GM12878 (cell line): ENCODE data around the gene SORCS2. TPM values are rescaled to one million over a fixed set of nuclear protein-coding genes. Genes with fewer than 3 reads are reported as not detected.

ENCODE experiments used
- ATAC-seq: fragments of 200-7000 bp; cut with Tn5 transposase; 3 replicates; pipeline ENCODE4 v1.9.1; 2020; ENCODE audit warnings: mild to moderate bottlenecking, moderate library complexity
- BruUV-seq: library from RNA; stranded (reverse); fragments of 400-500 nt; replicated peaks from 2 replicates; lab custom pipeline; 2021; lab: Mats Ljungman, UMichigan
- CTCF ChIA-PET: fragments of 300-600 bp; sonication (Branson Sonifier 250); formaldehyde crosslinking; extraction: SDS; loops from one replicate; lab custom pipeline; 2021; ENCODE audit warnings: inconsistent platforms; lab: Yijun Ruan, JAX
- POLR2A ChIA-PET: fragments of 350-600 bp; formaldehyde crosslinking; extraction: SDS; loops from one replicate; lab custom pipeline; 2021; ENCODE audit warnings: inconsistent platforms; lab: Charles Lee
- RAD21 ChIA-PET: fragments of 300-600 bp; sonication (Branson Sonifier 250); formaldehyde crosslinking; loops from one replicate; lab custom pipeline; 2023; ENCODE audit warnings: antibody characterized with exemption; ENCODE audit not compliant: unreplicated experiment; lab: Charles Lee
- SMC1A ChIA-PET: fragments of 300-600 bp; sonication (Branson Sonifier 250); formaldehyde crosslinking; loops from one replicate; lab custom pipeline; 2023; ENCODE audit not compliant: unreplicated experiment, uncharacterized antibody; lab: Charles Lee
- DNase-seq: peaks from one replicate; pipeline ENCODE4 v3.0.0-alpha.2; 2011; ENCODE audit warnings: low read depth, low spot score
- FAIRE-seq: peaks from 3 replicates; lab custom pipeline; 2011; peaks lifted over from hg19 to GRCh38; lab: Jason Lieb, UNC
- H2AFZ ChIP-seq: 2 replicates; pipeline ENCODE4 v1.6.0; 2011; ENCODE audit warnings: low read depth, low read length, control low read depth; ENCODE audit not compliant: control insufficient read depth
- H3K27ac ChIP-seq: 2 replicates; pipeline ENCODE4 v1.5.1; 2011; ENCODE audit warnings: control low read depth; ENCODE audit not compliant: control insufficient read depth, insufficient read depth
- H3K27me3 ChIP-seq, 2 experiments: replicated peaks in 1 of 2; 2 replicates each; pipeline versions ENCODE4 v1.6.0 to v1.6.1; 2011; ENCODE audit warnings: low read length in 1 of 2; ENCODE audit not compliant: control insufficient read depth in 2 of 2, insufficient read depth in 2 of 2
- H3K36me3 ChIP-seq, 2 experiments: 2 replicates each; pipeline ENCODE4 v1.5.1; 2011; ENCODE audit warnings: low read length in 1 of 2; ENCODE audit not compliant: control insufficient read depth in 2 of 2, insufficient read depth in 2 of 2
- H3K4me1 ChIP-seq: 2 replicates; pipeline ENCODE4 v1.6.1; 2011; ENCODE audit warnings: mild to moderate bottlenecking, low read length, moderate library complexity, mixed read lengths; ENCODE audit not compliant: control insufficient read depth, insufficient read depth
- H3K4me2 ChIP-seq: 2 replicates; pipeline ENCODE4 v1.6.0; 2011; ENCODE audit warnings: control low read depth; ENCODE audit not compliant: control insufficient read depth, insufficient read depth
- H3K4me3 ChIP-seq: fragments of 200-600 bp; sonication (generic); 2 replicates; pipeline ENCODE4 v1.5.1; 2016
- H3K79me2 ChIP-seq: 2 replicates; pipeline ENCODE4 v1.6.0; 2011; ENCODE audit warnings: low read length; ENCODE audit not compliant: control insufficient read depth, insufficient read depth
- H3K9ac ChIP-seq: 2 replicates; pipeline ENCODE4 v1.8.0; 2011; ENCODE audit warnings: low read length, control low read depth, mixed read lengths; ENCODE audit not compliant: control insufficient read depth, insufficient read depth
- H3K9me3 ChIP-seq: replicated peaks from 3 replicates; pipeline ENCODE4 v1.5.1; 2011; ENCODE audit warnings: mild to moderate bottlenecking, low read length; ENCODE audit not compliant: control insufficient read depth, insufficient read depth
- H4K20me1 ChIP-seq: 2 replicates; pipeline ENCODE4 v1.6.0; 2011; ENCODE audit not compliant: control insufficient read depth, insufficient read depth
- CHD4 ChIP-seq: fragments of 200-600 bp; sonication (generic); IDR thresholded peaks from 2 replicates; pipeline ENCODE4 v1.6.1; 2016; ENCODE audit warnings: mild to moderate bottlenecking
- ETV6 ChIP-seq, 2 experiments: fragments of 450-650 bp in 1 of 2; IDR thresholded peaks in 1 of 2; conservative IDR thresholded peaks in 1 of 2; 2 replicates each; pipeline ENCODE4 v1.6.1; 2014; ENCODE audit warnings: antibody characterized with exemption in 1 of 2, borderline replicate concordance in 1 of 2, low read depth in 1 of 2, mild to moderate bottlenecking in 1 of 2, moderate library complexity in 1 of 2
- HCFC1 ChIP-seq: fragments of 150-350 bp; IDR thresholded peaks from 2 replicates; pipeline ENCODE4 v1.6.1; 2014; ENCODE audit warnings: low read length
- JUNB ChIP-seq: IDR thresholded peaks from 2 replicates; pipeline ENCODE4 v1.6.1; 2016; ENCODE audit warnings: antibody characterized with exemption, mild to moderate bottlenecking
- MTA3 ChIP-seq: IDR thresholded peaks from 2 replicates; pipeline ENCODE4 v1.6.1; 2012; ENCODE audit warnings: low read length, inconsistent platforms, borderline replicate concordance
- NFXL1 ChIP-seq: fragments of 450-650 bp; IDR thresholded peaks from 2 replicates; pipeline ENCODE4 v1.6.1; 2017; ENCODE audit warnings: antibody characterized with exemption, mild to moderate bottlenecking, borderline replicate concordance
- PAX8 ChIP-seq: fragments of 450-650 bp; IDR thresholded peaks from 2 replicates; pipeline ENCODE4 v1.6.1; 2017; ENCODE audit warnings: mild to moderate bottlenecking, moderate library complexity
- SIX5 ChIP-seq: IDR thresholded peaks from 2 replicates; pipeline ENCODE4 v1.6.1; 2011; ENCODE audit warnings: mild to moderate bottlenecking, low read depth, low read length, moderate library complexity; ENCODE audit not compliant: severe bottlenecking
- TBL1XR1 ChIP-seq: IDR thresholded peaks from 2 replicates; pipeline ENCODE4 v1.6.1; 2012; ENCODE audit warnings: low read depth, low read length, improper control_type of control experiment
- WGBS: methylation state at CpG from one replicate; pipeline ENCODE4 v1.1.6; 2016; ENCODE audit warnings: low lambda C conversion rate; ENCODE audit not compliant: insufficient replicate concordance, insufficient coverage; ENCODE audit errors: missing lambda C conversion rate; 5-methylcytosine and 5-hydroxymethylcytosine counted together
- in situ Hi-C: fragments of 300-500 bp; cut with MboI; formaldehyde crosslinking; loops from 9 replicates; pipeline ENCODE4 v1.14.3; 2018; ENCODE audit warnings: mixed read lengths
- intact Hi-C: fragments of 100-400 bp; cut with micrococcal nuclease; formaldehyde crosslinking; loops from one replicate; pipeline ENCODE4 v1.14.2; 2022; ENCODE audit not compliant: unreplicated experiment
- polyA plus RNA-seq, 11 experiments: library from polyadenylated mRNA; depleted of rRNA in 4 of 11; unstranded in 6 of 11; stranded (reverse) in 5 of 11; fragments of >200 nt; fragmentation: Nextera tagmentation in 4 of 11; fragmentation: Illumina TruSeq in 1 of 11; extraction: Ambion mirVana in 4 of 11; extraction: Trizol in 1 of 11; gene quantifications; 1 replicate in 1 of 11; 2 replicates in 10 of 11; pipeline versions ENCODE4 v1.2.1 to v1.2.3, GENCODE V29; 2011 to 2016; ENCODE audit warnings: inconsistent platforms in 2 of 11, missing spikeins in 2 of 11, low read depth in 1 of 11
- total RNA-seq, 4 experiments: library from RNA; depleted of rRNA in 3 of 4; stranded (reverse); fragments of >200 nt in 3 of 4; fragmentation: Illumina TruSeq in 1 of 4; extraction: Trizol in 1 of 4; gene quantifications; 2 replicates each; pipeline versions ENCODE4 v1.2.1 to v1.2.3, GENCODE V29; 2013 to 2021
- TF ChIP-seq, protein P1 (sequence below): fragments of 450-650 bp; formaldehyde crosslinking; IDR thresholded peaks from 2 replicates; pipeline ENCODE4 v1.4.0; 2020; ENCODE audit warnings: mild to moderate bottlenecking, moderate library complexity
- TF ChIP-seq, protein P2 (sequence below): IDR thresholded peaks from 2 replicates; pipeline ENCODE4 v1.6.1; 2012; ENCODE audit warnings: improper control_type of control experiment, low read depth, low read length; ENCODE audit not compliant: insufficient replicate concordance
- TF ChIP-seq, protein P3 (sequence below): fragments of 450-650 bp; IDR thresholded peaks from 2 replicates; pipeline ENCODE4 v1.6.1; 2017; ENCODE audit warnings: antibody characterized with exemption, mild to moderate bottlenecking, moderate library complexity

The SORCS2 gene
- total and polyA plus RNA-seq, 10 of the 15 experiments (the other 5 are each of a cell fraction or from before 2014, with no cell fraction given) = 0.01 to 0.15 (median 0.05) TPM; not detected in 5

- ChIA-PET CTCF (no interaction called here), POLR2A (no interaction called here)
- ATAC-seq = no peak
- TF ChIP-seq PAX8 = no peak
- no peak for TF ChIP-seq CHD4
- TF ChIP-seq, protein P1, sequence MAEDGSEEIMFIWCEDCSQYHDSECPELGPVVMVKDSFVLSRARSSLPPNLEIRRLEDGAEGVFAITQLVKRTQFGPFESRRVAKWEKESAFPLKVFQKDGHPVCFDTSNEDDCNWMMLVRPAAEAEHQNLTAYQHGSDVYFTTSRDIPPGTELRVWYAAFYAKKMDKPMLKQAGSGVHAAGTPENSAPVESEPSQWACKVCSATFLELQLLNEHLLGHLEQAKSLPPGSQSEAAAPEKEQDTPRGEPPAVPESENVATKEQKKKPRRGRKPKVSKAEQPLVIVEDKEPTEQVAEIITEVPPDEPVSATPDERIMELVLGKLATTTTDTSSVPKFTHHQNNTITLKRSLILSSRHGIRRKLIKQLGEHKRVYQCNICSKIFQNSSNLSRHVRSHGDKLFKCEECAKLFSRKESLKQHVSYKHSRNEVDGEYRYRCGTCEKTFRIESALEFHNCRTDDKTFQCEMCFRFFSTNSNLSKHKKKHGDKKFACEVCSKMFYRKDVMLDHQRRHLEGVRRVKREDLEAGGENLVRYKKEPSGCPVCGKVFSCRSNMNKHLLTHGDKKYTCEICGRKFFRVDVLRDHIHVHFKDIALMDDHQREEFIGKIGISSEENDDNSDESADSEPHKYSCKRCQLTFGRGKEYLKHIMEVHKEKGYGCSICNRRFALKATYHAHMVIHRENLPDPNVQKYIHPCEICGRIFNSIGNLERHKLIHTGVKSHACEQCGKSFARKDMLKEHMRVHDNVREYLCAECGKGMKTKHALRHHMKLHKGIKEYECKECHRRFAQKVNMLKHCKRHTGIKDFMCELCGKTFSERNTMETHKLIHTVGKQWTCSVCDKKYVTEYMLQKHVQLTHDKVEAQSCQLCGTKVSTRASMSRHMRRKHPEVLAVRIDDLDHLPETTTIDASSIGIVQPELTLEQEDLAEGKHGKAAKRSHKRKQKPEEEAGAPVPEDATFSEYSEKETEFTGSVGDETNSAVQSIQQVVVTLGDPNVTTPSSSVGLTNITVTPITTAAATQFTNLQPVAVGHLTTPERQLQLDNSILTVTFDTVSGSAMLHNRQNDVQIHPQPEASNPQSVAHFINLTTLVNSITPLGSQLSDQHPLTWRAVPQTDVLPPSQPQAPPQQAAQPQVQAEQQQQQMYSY (CRISPR knock-in tag) = no peak
- TF ChIP-seq, protein P2, sequence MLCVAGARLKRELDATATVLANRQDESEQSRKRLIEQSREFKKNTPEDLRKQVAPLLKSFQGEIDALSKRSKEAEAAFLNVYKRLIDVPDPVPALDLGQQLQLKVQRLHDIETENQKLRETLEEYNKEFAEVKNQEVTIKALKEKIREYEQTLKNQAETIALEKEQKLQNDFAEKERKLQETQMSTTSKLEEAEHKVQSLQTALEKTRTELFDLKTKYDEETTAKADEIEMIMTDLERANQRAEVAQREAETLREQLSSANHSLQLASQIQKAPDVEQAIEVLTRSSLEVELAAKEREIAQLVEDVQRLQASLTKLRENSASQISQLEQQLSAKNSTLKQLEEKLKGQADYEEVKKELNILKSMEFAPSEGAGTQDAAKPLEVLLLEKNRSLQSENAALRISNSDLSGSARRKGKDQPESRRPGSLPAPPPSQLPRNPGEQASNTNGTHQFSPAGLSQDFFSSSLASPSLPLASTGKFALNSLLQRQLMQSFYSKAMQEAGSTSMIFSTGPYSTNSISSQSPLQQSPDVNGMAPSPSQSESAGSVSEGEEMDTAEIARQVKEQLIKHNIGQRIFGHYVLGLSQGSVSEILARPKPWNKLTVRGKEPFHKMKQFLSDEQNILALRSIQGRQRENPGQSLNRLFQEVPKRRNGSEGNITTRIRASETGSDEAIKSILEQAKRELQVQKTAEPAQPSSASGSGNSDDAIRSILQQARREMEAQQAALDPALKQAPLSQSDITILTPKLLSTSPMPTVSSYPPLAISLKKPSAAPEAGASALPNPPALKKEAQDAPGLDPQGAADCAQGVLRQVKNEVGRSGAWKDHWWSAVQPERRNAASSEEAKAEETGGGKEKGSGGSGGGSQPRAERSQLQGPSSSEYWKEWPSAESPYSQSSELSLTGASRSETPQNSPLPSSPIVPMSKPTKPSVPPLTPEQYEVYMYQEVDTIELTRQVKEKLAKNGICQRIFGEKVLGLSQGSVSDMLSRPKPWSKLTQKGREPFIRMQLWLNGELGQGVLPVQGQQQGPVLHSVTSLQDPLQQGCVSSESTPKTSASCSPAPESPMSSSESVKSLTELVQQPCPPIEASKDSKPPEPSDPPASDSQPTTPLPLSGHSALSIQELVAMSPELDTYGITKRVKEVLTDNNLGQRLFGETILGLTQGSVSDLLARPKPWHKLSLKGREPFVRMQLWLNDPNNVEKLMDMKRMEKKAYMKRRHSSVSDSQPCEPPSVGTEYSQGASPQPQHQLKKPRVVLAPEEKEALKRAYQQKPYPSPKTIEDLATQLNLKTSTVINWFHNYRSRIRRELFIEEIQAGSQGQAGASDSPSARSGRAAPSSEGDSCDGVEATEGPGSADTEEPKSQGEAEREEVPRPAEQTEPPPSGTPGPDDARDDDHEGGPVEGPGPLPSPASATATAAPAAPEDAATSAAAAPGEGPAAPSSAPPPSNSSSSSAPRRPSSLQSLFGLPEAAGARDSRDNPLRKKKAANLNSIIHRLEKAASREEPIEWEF = no peak
- no peak for TF ChIP-seq ETV6 (conservative IDR thresholded peaks at IDR 0.05 in 1 of 2, IDR thresholded peaks at IDR 0.05 in 1 of 2; ENCODE audit: borderline replicate concordance in 1 of 2, low read depth in 1 of 2)
- TF ChIP-seq TBL1XR1 = no peak
- TF ChIP-seq, protein P3, sequence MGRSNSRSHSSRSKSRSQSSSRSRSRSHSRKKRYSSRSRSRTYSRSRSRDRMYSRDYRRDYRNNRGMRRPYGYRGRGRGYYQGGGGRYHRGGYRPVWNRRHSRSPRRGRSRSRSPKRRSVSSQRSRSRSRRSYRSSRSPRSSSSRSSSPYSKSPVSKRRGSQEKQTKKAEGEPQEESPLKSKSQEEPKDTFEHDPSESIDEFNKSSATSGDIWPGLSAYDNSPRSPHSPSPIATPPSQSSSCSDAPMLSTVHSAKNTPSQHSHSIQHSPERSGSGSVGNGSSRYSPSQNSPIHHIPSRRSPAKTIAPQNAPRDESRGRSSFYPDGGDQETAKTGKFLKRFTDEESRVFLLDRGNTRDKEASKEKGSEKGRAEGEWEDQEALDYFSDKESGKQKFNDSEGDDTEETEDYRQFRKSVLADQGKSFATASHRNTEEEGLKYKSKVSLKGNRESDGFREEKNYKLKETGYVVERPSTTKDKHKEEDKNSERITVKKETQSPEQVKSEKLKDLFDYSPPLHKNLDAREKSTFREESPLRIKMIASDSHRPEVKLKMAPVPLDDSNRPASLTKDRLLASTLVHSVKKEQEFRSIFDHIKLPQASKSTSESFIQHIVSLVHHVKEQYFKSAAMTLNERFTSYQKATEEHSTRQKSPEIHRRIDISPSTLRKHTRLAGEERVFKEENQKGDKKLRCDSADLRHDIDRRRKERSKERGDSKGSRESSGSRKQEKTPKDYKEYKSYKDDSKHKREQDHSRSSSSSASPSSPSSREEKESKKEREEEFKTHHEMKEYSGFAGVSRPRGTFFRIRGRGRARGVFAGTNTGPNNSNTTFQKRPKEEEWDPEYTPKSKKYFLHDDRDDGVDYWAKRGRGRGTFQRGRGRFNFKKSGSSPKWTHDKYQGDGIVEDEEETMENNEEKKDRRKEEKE = no peak
- TF ChIP-seq NFXL1 = no peak
- TF ChIP-seq JUNB = no peak
- no peak for TF ChIP-seq HCFC1
- TF ChIP-seq MTA3 = no peak
- no peak for TF ChIP-seq SIX5
Measured at GRCh38 chr4:7709431-7709830, 517.1 kb downstream of the SORCS2 start.

More at GRCh38 chr4:7709431-7709830, 517.1 kb downstream of the SORCS2 start:
- RAD21 ChIA-PET = no interaction called here
- H3K9me3 ChIP-seq = no peaks in the 10 kb centered on the region
- H2AFZ ChIP-seq = no peak overlapping the region
- in situ Hi-C loops (no loop called here), intact Hi-C loops (no loop called here)
- H3K36me3 ChIP-seq = no peaks in the 10 kb centered on the region
- no peak overlapping the region for H3K9ac ChIP-seq
- DNase-seq = no peak
- WGBS = 40% methylated on average over 6 of the region's 6 CpGs
- no peaks in the 10 kb centered on the region; a peak in 2 of 4 replicates for H3K27me3 ChIP-seq
- no TSS peak for BruUV-seq
- no peak overlapping the region for H3K27ac ChIP-seq
- no peaks in the 10 kb centered on the region for H4K20me1 ChIP-seq
- SMC1A ChIA-PET = no interaction called here
- H3K4me1 ChIP-seq = no peaks in the 10 kb centered on the region
- no peaks in the 10 kb centered on the region for H3K79me2 ChIP-seq
- FAIRE-seq = no peak
- no peak overlapping the region for H3K4me3 ChIP-seq
- H3K4me2 ChIP-seq = no peak overlapping the region
